ENCODE measurements around the gene PCGF2. TPM values are rescaled to one million over a fixed set of nuclear protein-coding genes. Genes with fewer than 3 reads are reported as not detected.

PCGF2 gene
- polyA plus RNA-seq, 3 donors: 0.60 TPM; not detected in 2

- no peak for DNase-seq
- peaks cover under 1% of the 10 kb centered on the region for H3K4me1 Mint-ChIP-seq
- Histone ChIP-seq H4K20me1 (ENCODE audit: insufficient read depth, low read length) (peaks cover 7% of the 10 kb centered on the region), H3K4me2 (replicated peaks; ENCODE audit: extremely low read depth, low read length, poor library complexity, severe bottlenecking) (no peak overlapping the region), H3K4me3 (replicated peaks in 1 of 3; ENCODE audit: low read depth in 2 of 3, low read length in 3 of 3) (no peak overlapping the region), H3K36me3 (replicated peaks in 1 of 2; ENCODE audit: control insufficient read depth in 1 of 2, insufficient read depth in 2 of 2, low read length in 2 of 2) (no peaks in the 10 kb centered on the region), H3K27ac (ENCODE audit: low read depth in 1 of 2, low read length in 2 of 2) (no peak overlapping the region), H2AFZ (ENCODE audit: insufficient read depth, low read depth, low read length, poor library complexity, severe bottlenecking) (no peak overlapping the region), H3K9me3 (replicated peaks in 1 of 2; ENCODE audit: control insufficient read depth in 1 of 2, insufficient read depth in 1 of 2, low read length in 2 of 2) (no peaks in the 10 kb centered on the region), H3K4me1 (ENCODE audit: control insufficient read depth in 1 of 2, insufficient read depth in 2 of 2, low read length in 2 of 2) (no peaks in the 10 kb centered on the region), H3K27me3 (ENCODE audit: control insufficient read depth in 2 of 2, insufficient read depth in 2 of 2, low read length in 2 of 2) (peaks cover 0 to 8% of the 10 kb centered on the region in 2 donors), H3K79me2 (ENCODE audit: insufficient read depth, low read length) (no peaks in the 10 kb centered on the region), H3K9ac (ENCODE audit: insufficient read depth, low read length, poor library complexity, severe bottlenecking) (no peak overlapping the region)
- H3K36me3 Mint-ChIP-seq: no peaks in the 10 kb centered on the region
- no peaks in the 10 kb centered on the region for H3K9me3 Mint-ChIP-seq
- peaks cover 34 to 51% (median 38%) of the 10 kb centered on the region in 3 donors for H3K27me3 Mint-ChIP-seq (ENCODE audit: low read depth in 3 of 3)
- intact Hi-C loops (cut with micrococcal nuclease): no loop called here
- peak overlapping the region in 1 of 2 donors; percentile 35 for H3K4me3 Mint-ChIP-seq
- WGBS (ENCODE audit: insufficient coverage): 98% methylated on average over 9 of the region's 19 CpGs
- no peak overlapping the region for H3K27ac Mint-ChIP-seq
- no peak for TF ChIP-seq CTCF (IDR thresholded peaks at IDR 0.05)
Measured at GRCh38 chr17:38740044-38740443, 8.1 kb downstream of the PCGF2 start.

- H3K9ac ChIP-seq (ENCODE audit: insufficient read depth, low read length, poor library complexity, severe bottlenecking): no peak overlapping the region
- no peak for TF ChIP-seq CTCF (IDR thresholded peaks at IDR 0.05)
- no peaks in the 10 kb centered on the region for H3K9me3 ChIP-seq (replicated peaks in 1 of 2; ENCODE audit: control insufficient read depth in 1 of 2, insufficient read depth in 1 of 2, low read length in 2 of 2)
- Mint-ChIP-seq H3K27me3 (ENCODE audit: low read depth in 3 of 3) (peaks cover 27 to 44% (median 31%) of the 10 kb centered on the region in 3 donors), H3K36me3 (peaks cover 0 to 2% of the 10 kb centered on the region in 2 donors), H3K9me3 (no peaks in the 10 kb centered on the region), H3K27ac (peak overlapping the region in 1 of 7 donors; percentile 21), H3K4me3 (no peak overlapping the region), H3K4me1 (peaks cover 2% of the 10 kb centered on the region)
- H3K4me1 ChIP-seq (ENCODE audit: control insufficient read depth in 1 of 2, insufficient read depth in 2 of 2, low read length in 2 of 2): no peaks in the 10 kb centered on the region
- intact Hi-C loops (cut with micrococcal nuclease): no loop called here
- 100% methylated on average over 4 of the region's 14 CpGs for WGBS (ENCODE audit: insufficient coverage)
- H3K4me3 ChIP-seq (replicated peaks in 1 of 3; ENCODE audit: low read depth in 2 of 3, low read length in 3 of 3): no peak overlapping the region
- H3K27me3 ChIP-seq (ENCODE audit: control insufficient read depth in 2 of 2, insufficient read depth in 2 of 2, low read length in 2 of 2): peaks cover 0 to 4% of the 10 kb centered on the region in 2 donors
- peaks cover 0 to 2% of the 10 kb centered on the region in 2 donors for H3K36me3 ChIP-seq (replicated peaks in 1 of 2; ENCODE audit: control insufficient read depth in 1 of 2, insufficient read depth in 2 of 2, low read length in 2 of 2)
- H3K27ac ChIP-seq (ENCODE audit: low read depth in 1 of 2, low read length in 2 of 2): no peak overlapping the region
- no peak overlapping the region for H2AFZ ChIP-seq (ENCODE audit: insufficient read depth, low read depth, low read length, poor library complexity, severe bottlenecking)
- no peaks in the 10 kb centered on the region for H3K79me2 ChIP-seq (ENCODE audit: insufficient read depth, low read length)
- DNase-seq: no peak
- peaks cover 7% of the 10 kb centered on the region for H4K20me1 ChIP-seq (ENCODE audit: insufficient read depth, low read length)
- no peak overlapping the region for H3K4me2 ChIP-seq (replicated peaks; ENCODE audit: extremely low read depth, low read length, poor library complexity, severe bottlenecking)
Measured at GRCh38 chr17:38739305-38739704, 8.8 kb downstream of the PCGF2 start.
